NT2/D1 (cell line): ENCODE measurements around the gene RPRD1A.

ENCODE experiments used
- SUZ12 ChIP-seq: IDR thresholded peaks from 2 replicates; pipeline ENCODE4 v1.6.1; 2011; ENCODE audit not compliant: insufficient read length, insufficient read depth; ENCODE audit errors: extremely low read depth
- YY1 ChIP-seq: IDR thresholded peaks from 2 replicates; pipeline ENCODE4 v1.6.1; 2011; ENCODE audit not compliant: insufficient read length, insufficient read depth
- ZNF274 ChIP-seq: IDR thresholded peaks from 2 replicates; pipeline ENCODE4 v1.6.1; 2011; ENCODE audit warnings: mild to moderate bottlenecking, low read depth, low read length

DNA sequence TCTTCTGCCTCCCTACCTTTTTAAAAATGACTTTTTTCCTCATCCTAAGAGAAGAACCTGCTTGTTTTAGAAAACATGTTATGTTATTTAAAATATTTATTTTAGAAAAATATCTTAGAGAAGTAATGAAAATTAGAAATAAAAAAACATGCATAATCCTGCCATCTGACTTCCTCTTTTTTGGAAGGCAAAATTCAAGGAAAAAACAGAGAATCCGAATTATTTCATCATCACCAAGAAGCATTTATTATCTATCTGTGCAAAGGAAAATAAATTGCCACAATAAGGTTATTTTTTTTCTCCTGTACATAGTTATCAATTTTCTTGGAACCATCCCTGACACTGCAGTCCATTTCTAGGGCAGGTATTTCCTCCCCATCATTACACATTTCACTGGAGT is 47.4 kb upstream of the RPRD1A start:
- TF ChIP-seq ZNF274, result no peak
- TF ChIP-seq YY1, result no peak
- no peak for TF ChIP-seq SUZ12
